ENCODE results near the gene RAB21. TPM values are rescaled to one million over a fixed set of nuclear protein-coding genes. Genes with fewer than 3 reads are reported as not detected.
A peak's percentile ranks its signal among the peaks of the same experiment; 100 is the strongest.

RAB21 gene
- total RNA-seq, 1 experiment from 2014 or later: 53.0 TPM

- H3T11ph ChIP-seq (ENCODE audit: low read length): no peak overlapping the region
- H3K36me3 Mint-ChIP-seq (ENCODE audit: insufficient read depth in 1 of 3, low read depth in 3 of 3): peaks cover 22 to 27% (median 22%) of the 10 kb centered on the region in 3 experiments
- H2BK12ac ChIP-seq (ENCODE audit: insufficient read length, low read depth, low read length): no peak overlapping the region
- H4K91ac ChIP-seq (ENCODE audit: insufficient read length, low read depth, low read length): peak overlapping the region; percentile 39
- H3K56ac ChIP-seq (ENCODE audit: insufficient read length, low read depth, low read length): no peak overlapping the region
- peak overlapping the region; percentile 89 for H3K4me2 ChIP-seq (ENCODE audit: insufficient read depth, insufficient read length, low read length)
- no peak overlapping the region for H3K27ac ChIP-seq (ENCODE audit: insufficient read length, low read depth, low read length)
- H3K23ac ChIP-seq (ENCODE audit: insufficient read length, low read depth, low read length): no peak overlapping the region
- peak overlapping the region in 2 of 3 experiments; percentile 87 to 94; a peak in 4 of 7 replicates for H3K27ac Mint-ChIP-seq
- H2BK5ac ChIP-seq (ENCODE audit: insufficient read length, low read length): peak overlapping the region; percentile 25
- no peaks in the 10 kb centered on the region for H3K9me3 ChIP-seq (ENCODE audit: control insufficient read depth, low read depth, low read length)
- peaks cover 19% of the 10 kb centered on the region for H3K79me1 ChIP-seq (ENCODE audit: insufficient read depth, low read depth, low read length, poor library complexity, severe bottlenecking)
- H4K5ac ChIP-seq (ENCODE audit: insufficient read length, low read depth, low read length): no peak overlapping the region
- no peak overlapping the region for H2AFZ ChIP-seq (ENCODE audit: low read length)
- H3K4me3 Mint-ChIP-seq: peak overlapping the region; percentile 85 to 92
- H3K27me3 ChIP-seq (ENCODE audit: insufficient read depth, low read length): no peaks in the 10 kb centered on the region
- H2BK20ac ChIP-seq (ENCODE audit: low read depth, low read length, poor library complexity, severe bottlenecking): no peak overlapping the region
- H2AK5ac ChIP-seq (ENCODE audit: insufficient read length, low read length): no peak overlapping the region
- no peak for DNase-seq
- no peak overlapping the region for H4K8ac ChIP-seq (replicated peaks; ENCODE audit: insufficient read length, low read depth, low read length)
- H3K4me1 ChIP-seq (ENCODE audit: insufficient read depth, low read length): no peaks in the 10 kb centered on the region
- H3K23me2 ChIP-seq (ENCODE audit: insufficient read length, low read depth, low read length, poor library complexity, severe bottlenecking): peaks cover 13% of the 10 kb centered on the region
- no peak overlapping the region; the same call in 1 of the 2 replicates for H2BK15ac ChIP-seq (ENCODE audit: low read depth, low read length)
- WGBS (ENCODE audit: extremely low coverage, insufficient read length, low lambda C conversion rate): no CpG with 5 or more reads among the region's 45 CpGs
- H3K4me1 Mint-ChIP-seq: peaks cover 19 to 35% of the 10 kb centered on the region in 2 experiments
- H3K27me3 Mint-ChIP-seq (ENCODE audit: low read depth): no peaks in the 10 kb centered on the region; the same call in 1 of the 2 replicates
- H3K18ac ChIP-seq (ENCODE audit: insufficient read length, low read depth, low read length): peak overlapping the region; percentile 88
- peaks cover 2 to 5% of the 10 kb centered on the region in 2 experiments; a peak in 2 of 5 replicates for H3K9me3 Mint-ChIP-seq
- peak overlapping the region; percentile 93 for H3K9ac ChIP-seq (ENCODE audit: extremely low read depth, insufficient read length, low read length)
- no peak overlapping the region for H2BK120ac ChIP-seq (ENCODE audit: low read depth, low read length, poor library complexity, severe bottlenecking)
- no peak overlapping the region for H3K4ac ChIP-seq (ENCODE audit: low read depth, low read length)
- no peak for TF ChIP-seq CTCF (conservative IDR thresholded peaks at IDR 0.05)
- H4K20me1 ChIP-seq (ENCODE audit: control insufficient read depth, insufficient read depth, insufficient read length): no peaks in the 10 kb centered on the region
- H3K14ac ChIP-seq (ENCODE audit: insufficient read depth, low read length): peak overlapping the region; percentile 92
- peaks cover 21% of the 10 kb centered on the region; the same call in 1 of the 2 replicates for H3K79me2 ChIP-seq (ENCODE audit: insufficient read depth, low read length)
These were observed 656 bp downstream of the RAB21 start for GRCh38 chr12:71755146-71755892.

All from H9 (cell line).